H9 (cell line): ENCODE data around the gene ACTL7B. TPM values are rescaled to one million over a fixed set of nuclear protein-coding genes. Genes with fewer than 3 reads are reported as not detected.
A peak's percentile ranks its signal among the peaks of the same experiment; 100 is the strongest.

Source experiments
- DNase-seq: peaks from one replicate; pipeline ENCODE4 v3.0.0-alpha.2; 2017
- H2AFZ ChIP-seq: one replicate; pipeline ENCODE4 v1.6.1; 2013; ENCODE audit warnings: mild to moderate bottlenecking, low read length, control low read depth, moderate library complexity
- H2AK5ac ChIP-seq: 2 replicates; pipeline ENCODE4 v1.6.1; 2013; ENCODE audit warnings: low read length, control low read depth, mixed read lengths; ENCODE audit not compliant: insufficient read length
- H2BK120ac ChIP-seq: one replicate; pipeline ENCODE4 v1.6.1; 2013; ENCODE audit warnings: low read depth, mild to moderate bottlenecking, low read length, control low read depth, inconsistent platforms; ENCODE audit not compliant: poor library complexity, severe bottlenecking
- H2BK12ac ChIP-seq: 2 replicates; pipeline ENCODE4 v1.6.1; 2013; ENCODE audit warnings: low read length, control low read depth, mixed read lengths, low read depth; ENCODE audit not compliant: insufficient read length
- H2BK15ac ChIP-seq: 2 replicates; pipeline ENCODE4 v1.6.1; 2013; ENCODE audit warnings: low read depth, low read length, control low read depth
- H2BK20ac ChIP-seq: one replicate; pipeline ENCODE4 v1.6.1; 2013; ENCODE audit warnings: low read depth, mild to moderate bottlenecking, low read length, control low read depth, inconsistent platforms; ENCODE audit not compliant: poor library complexity, severe bottlenecking
- H2BK5ac ChIP-seq: 2 replicates; pipeline ENCODE4 v1.6.1; 2013; ENCODE audit warnings: low read length, control low read depth, mixed read lengths; ENCODE audit not compliant: insufficient read length
- H3K14ac ChIP-seq: 2 replicates; pipeline ENCODE4 v1.6.1; 2013; ENCODE audit warnings: low read length, control low read depth; ENCODE audit not compliant: insufficient read depth
- H3K18ac ChIP-seq: 2 replicates; pipeline ENCODE4 v1.6.1; 2013; ENCODE audit warnings: low read depth, mild to moderate bottlenecking, mixed read lengths, low read length, control low read depth; ENCODE audit not compliant: insufficient read length
- H3K23ac ChIP-seq: 2 replicates; pipeline ENCODE4 v1.6.1; 2013; ENCODE audit warnings: low read length, control low read depth, mixed read lengths, low read depth; ENCODE audit not compliant: insufficient read length
- H3K23me2 ChIP-seq: 2 replicates; pipeline ENCODE4 v1.6.1; 2013; ENCODE audit warnings: low read depth, mild to moderate bottlenecking, mixed read lengths, low read length, control low read depth; ENCODE audit not compliant: insufficient read length, poor library complexity, severe bottlenecking
- H3K27ac ChIP-seq: 2 replicates; pipeline ENCODE4 v1.5.1; 2013; ENCODE audit warnings: low read length, control low read depth, mixed read lengths, low read depth; ENCODE audit not compliant: insufficient read length
- H3K27me3 ChIP-seq: 2 replicates; pipeline ENCODE4 v1.6.1; 2013; ENCODE audit warnings: low read length, control low read depth, inconsistent platforms; ENCODE audit not compliant: insufficient read depth
- H3K4ac ChIP-seq: 2 replicates; pipeline ENCODE4 v1.6.1; 2013; ENCODE audit warnings: low read depth, mild to moderate bottlenecking, control low read depth, inconsistent platforms, low read length, moderate library complexity
- H3K4me1 ChIP-seq: 2 replicates; pipeline ENCODE4 v1.6.1; 2013; ENCODE audit warnings: low read length, control low read depth, inconsistent platforms; ENCODE audit not compliant: insufficient read depth
- H3K4me2 ChIP-seq: 2 replicates; pipeline ENCODE4 v1.6.1; 2013; ENCODE audit warnings: low read length, control low read depth, mixed read lengths; ENCODE audit not compliant: insufficient read length, insufficient read depth
- H3K56ac ChIP-seq: 2 replicates; pipeline ENCODE4 v1.6.1; 2013; ENCODE audit warnings: low read depth, mild to moderate bottlenecking, mixed read lengths, low read length, control low read depth; ENCODE audit not compliant: insufficient read length
- H3K79me1 ChIP-seq: 2 replicates; pipeline ENCODE4 v1.6.1; 2013; ENCODE audit warnings: low read depth, mild to moderate bottlenecking, moderate library complexity, low read length, control low read depth, inconsistent platforms; ENCODE audit not compliant: insufficient read depth, poor library complexity, severe bottlenecking
- H3K79me2 ChIP-seq: 2 replicates; pipeline ENCODE4 v1.6.1; 2013; ENCODE audit warnings: low read length, control low read depth, inconsistent platforms; ENCODE audit not compliant: insufficient read depth
- H3K9ac ChIP-seq: 2 replicates; pipeline ENCODE4 v1.6.1; 2013; ENCODE audit warnings: low read length, control low read depth, mixed read lengths; ENCODE audit not compliant: insufficient read length; ENCODE audit errors: extremely low read depth
- H3K9me3 ChIP-seq: one replicate; pipeline ENCODE4 v1.6.1; 2013; ENCODE audit warnings: low read depth, low read length, inconsistent platforms; ENCODE audit not compliant: control insufficient read depth
- H3T11ph ChIP-seq: one replicate; pipeline ENCODE4 v1.6.1; 2013; ENCODE audit warnings: mild to moderate bottlenecking, low read length, control low read depth, inconsistent platforms
- H4K20me1 ChIP-seq: one replicate; pipeline ENCODE4 v1.6.1; 2013; ENCODE audit not compliant: control insufficient read depth, insufficient read length, insufficient read depth
- H4K5ac ChIP-seq: 2 replicates; pipeline ENCODE4 v1.6.1; 2013; ENCODE audit warnings: low read depth, mild to moderate bottlenecking, mixed read lengths, low read length, control low read depth; ENCODE audit not compliant: insufficient read length
- H4K8ac ChIP-seq: replicated peaks from 2 replicates; pipeline ENCODE4 v1.6.1; 2013; ENCODE audit warnings: low read length, control low read depth, mixed read lengths, low read depth; ENCODE audit not compliant: insufficient read length
- H4K91ac ChIP-seq: 2 replicates; pipeline ENCODE4 v1.6.1; 2013; ENCODE audit warnings: low read depth, mild to moderate bottlenecking, moderate library complexity, mixed read lengths, low read length, control low read depth; ENCODE audit not compliant: insufficient read length
- H3K27ac Mint-ChIP-seq, 3 experiments: 2 replicates in 2 of 3; 3 replicates in 1 of 3; pipeline ENCODE4 v1.8.0; 2020 to 2021; ENCODE audit warnings: mixed read lengths in 3 of 3, mild to moderate bottlenecking in 1 of 3, moderate library complexity in 1 of 3
- H3K27me3 Mint-ChIP-seq: 2 replicates; pipeline ENCODE4 v1.8.0; 2021; ENCODE audit warnings: low read depth, mild to moderate bottlenecking, moderate library complexity, mixed read lengths
- H3K36me3 Mint-ChIP-seq, 3 experiments: 2 replicates in 2 of 3; 3 replicates in 1 of 3; pipeline ENCODE4 v1.8.0; 2020 to 2021; ENCODE audit warnings: low read depth in 3 of 3, mixed read lengths in 3 of 3; ENCODE audit not compliant: insufficient read depth in 1 of 3
- H3K4me1 Mint-ChIP-seq, 2 experiments: 2 replicates each; pipeline ENCODE4 v1.8.0; 2020; ENCODE audit warnings: mixed read lengths in 2 of 2
- H3K4me3 Mint-ChIP-seq, 2 experiments: 2 replicates in 1 of 2; 3 replicates in 1 of 2; pipeline ENCODE4 v1.8.0; 2020 to 2021; ENCODE audit warnings: mild to moderate bottlenecking in 2 of 2, mixed read lengths in 2 of 2, moderate library complexity in 1 of 2
- H3K9me3 Mint-ChIP-seq, 2 experiments: 2 replicates in 1 of 2; 3 replicates in 1 of 2; pipeline ENCODE4 v1.8.0; 2020; ENCODE audit warnings: mild to moderate bottlenecking in 2 of 2, mixed read lengths in 2 of 2, moderate library complexity in 1 of 2
- CTCF ChIP-seq: fragments of 200-600 bp; sonication (generic); conservative IDR thresholded peaks from 3 replicates; pipeline ENCODE4 v1.8.0; 2021; ENCODE audit warnings: antibody characterized with exemption, mild to moderate bottlenecking
- WGBS: extraction: QIAGEN DNeasy Blood & Tissue Kit; methylation state at CpG from one replicate; pipeline ENCODE4 v1.1.7; 2013; ENCODE audit warnings: missing lambda C conversion rate, low lambda C conversion rate, mixed read lengths; ENCODE audit not compliant: insufficient read length; ENCODE audit errors: extremely low coverage; 5-methylcytosine and 5-hydroxymethylcytosine counted together
- total RNA-seq: library from RNA; stranded (reverse); gene quantifications from 2 replicates; pipeline ENCODE4 v1.2.1, GENCODE V29; 2021

The ACTL7B gene
- total RNA-seq, 1 experiment from 2014 or later = 0.09 TPM

DNA sequence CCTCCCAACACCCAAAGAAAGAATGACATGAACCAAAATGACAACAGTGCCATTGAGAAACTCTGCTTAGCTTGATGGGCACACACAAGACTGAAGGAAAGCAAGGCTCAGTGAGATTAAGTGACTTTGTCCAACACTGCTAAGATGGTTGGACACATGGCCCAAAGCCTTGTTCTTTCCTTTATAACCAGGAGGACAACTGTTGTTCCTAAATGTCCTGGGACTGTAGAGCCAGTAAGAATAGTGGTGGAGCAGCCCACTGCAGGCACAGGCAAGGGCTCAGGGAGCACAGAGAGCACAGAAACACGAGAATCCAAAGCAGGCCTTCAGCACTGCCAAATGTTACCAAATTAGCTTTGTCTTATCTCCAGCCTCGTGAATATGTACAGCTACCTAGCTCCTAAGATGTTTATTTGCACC, 10.2 kb upstream of the ACTL7B start:
- Histone ChIP-seq H3K56ac (peak overlapping the region; percentile 66), H2AFZ (no peak overlapping the region), H4K8ac (no peak overlapping the region), H3K79me1 (no peaks in the 10 kb centered on the region), H3K4me2 (no peak overlapping the region), H2BK5ac (no peak overlapping the region), H3K23ac (no peak overlapping the region), H2BK20ac (no peak overlapping the region), H3K23me2 (no peaks in the 10 kb centered on the region), H2AK5ac (no peak overlapping the region), H2BK15ac (no peak overlapping the region), H3K9ac (no peak overlapping the region), H2BK12ac (no peak overlapping the region), H3T11ph (no peak overlapping the region), H3K4me1 (no peaks in the 10 kb centered on the region), H3K79me2 (no peaks in the 10 kb centered on the region), H3K14ac (no peak overlapping the region), H3K18ac (no peak overlapping the region), H3K27me3 (no peaks in the 10 kb centered on the region), H4K20me1 (no peaks in the 10 kb centered on the region), H3K4ac (no peak overlapping the region), H3K9me3 (no peaks in the 10 kb centered on the region), H2BK120ac (no peak overlapping the region), H4K91ac (no peak overlapping the region), H4K5ac (no peak overlapping the region), H3K27ac (no peak overlapping the region)
- Mint-ChIP-seq H3K4me1 (no peaks in the 10 kb centered on the region), H3K4me3 (no peak overlapping the region), H3K9me3 (no peaks in the 10 kb centered on the region), H3K27ac (no peak overlapping the region), H3K27me3 (no peaks in the 10 kb centered on the region; the same call in 1 of the 2 replicates), H3K36me3 (peaks cover 6 to 34% (median 10%) of the 10 kb centered on the region in 3 experiments; a peak in 5 of 7 replicates)
- DNase-seq = no peak
- no peak for TF ChIP-seq CTCF
- no CpG with 5 or more reads among the region's 2 CpGs for WGBS
